HG03575 (cell line): ENCODE results near the gene PZP.
"Not testable (repeated sequence)": the region's sequence is repeated elsewhere in the genome, so short reads cannot be mapped to it uniquely, and the experiment has no call there.

Experiments used
- ATAC-seq: cut with Tn5 transposase; IDR thresholded peaks from one replicate; pipeline ENCODE4 v1.9.1; 2021; ENCODE audit not compliant: unreplicated experiment, insufficient number of reproducible peaks, low FRiP score; ENCODE audit errors: extremely low read depth

Gene PZP

GRCh38 chr12:9211687-9212086 is 3.5 kb upstream of the PZP start:
- ATAC-seq = no peak

GRCh38 chr12:9204380-9204779 is 3.8 kb downstream of the PZP start:
- no peak for ATAC-seq

- ATAC-seq = no peak
Observed at GRCh38 chr12:9198012-9198411, 10.2 kb downstream of the PZP start.

- no peak for ATAC-seq
Observed at GRCh38 chr12:9184276-9184675, 23.9 kb downstream of the PZP start.

- no peak for ATAC-seq
Observed at GRCh38 chr12:9180810-9181209, 27.4 kb downstream of the PZP start.

GRCh38 chr12:9179781-9180180 is 28.4 kb downstream of the PZP start:
- no peak for ATAC-seq

- ATAC-seq = no peak
Observed at GRCh38 chr12:9169979-9170634, 38.1 kb downstream of the PZP start.

- not testable (repeated sequence) for ATAC-seq
Observed at GRCh38 chr12:9167345-9167744, 40.9 kb downstream of the PZP start.

- ATAC-seq = no peak
Observed at GRCh38 chr12:9163392-9163791, 44.8 kb downstream of the PZP start.

GRCh38 chr12:9156119-9156518 is 52.1 kb downstream of the PZP start:
- ATAC-seq = no peak

GRCh38 chr12:9149372-9149771 is 58.8 kb downstream of the PZP start:
- no peak for ATAC-seq

GRCh38 chr12:9148926-9149325 is 59.3 kb downstream of the PZP start:
- ATAC-seq = no peak

- ATAC-seq = no peak
Observed at GRCh38 chr12:9147461-9147860, 60.7 kb downstream of the PZP start.

- ATAC-seq = no peak
Observed at GRCh38 chr12:9144730-9145106, 63.5 kb downstream of the PZP start.

GRCh38 chr12:9143929-9144729 is 64.1 kb downstream of the PZP start:
- no peak for ATAC-seq

GRCh38 chr12:9143137-9143536 is 65.1 kb downstream of the PZP start:
- no peak for ATAC-seq

- not testable (repeated sequence) for ATAC-seq
Observed at GRCh38 chr12:9139588-9140290, 68.5 kb downstream of the PZP start.

GRCh38 chr12:9135903-9136310 is 72.3 kb downstream of the PZP start:
- no peak for ATAC-seq

GRCh38 chr12:9134981-9135628 is 73.1 kb downstream of the PZP start:
- no peak for ATAC-seq
